GM19025 (cell line): ENCODE measurements around the gene PDE4C.
A peak's percentile ranks its signal among the peaks of the same experiment; 100 is the strongest.

Experiments
- ATAC-seq: cut with Tn5 transposase; IDR thresholded peaks from one replicate; pipeline ENCODE4 v1.9.1; 2021; ENCODE audit warnings: mild to moderate bottlenecking, low read depth, moderate library complexity; ENCODE audit not compliant: unreplicated experiment

The PDE4C gene

GRCh38 chr19:18202778-18203407 is 23.3 kb downstream of the PDE4C start:
- no peak for ATAC-seq

GRCh38 chr19:18202397-18202777 is 23.9 kb downstream of the PDE4C start:
- ATAC-seq: no peak

GRCh38 chr19:18198374-18198773 is 27.9 kb downstream of the PDE4C start:
- no peak for ATAC-seq

- no peak for ATAC-seq
These were observed 28.3 kb downstream of the PDE4C start for GRCh38 chr19:18197941-18198340.

- no peak for ATAC-seq
These were observed 28.9 kb downstream of the PDE4C start for GRCh38 chr19:18197306-18197705.

GRCh38 chr19:18196511-18196845 is 29.8 kb downstream of the PDE4C start:
- ATAC-seq: no peak

- no peak for ATAC-seq
These were observed 31.5 kb downstream of the PDE4C start for GRCh38 chr19:18194554-18195238.

- ATAC-seq: no peak
These were observed 32.1 kb downstream of the PDE4C start for GRCh38 chr19:18194181-18194530.

- ATAC-seq: no peak
These were observed 32.7 kb downstream of the PDE4C start for GRCh38 chr19:18193388-18194180.

GRCh38 chr19:18192673-18193387 is 33.4 kb downstream of the PDE4C start, which contains the start of gene MPV17L2:
TSS of gene MPV17L2 (plus strand) at chr19:18193218. CDS start at chr19:18193282, 64 bp downstream.
- peak; percentile 87 for ATAC-seq

GRCh38 chr19:18191640-18192062 is 34.6 kb downstream of the PDE4C start:
- ATAC-seq: no peak

GRCh38 chr19:18190278-18190677 is 36.0 kb downstream of the PDE4C start:
- no peak for ATAC-seq

- ATAC-seq: no peak
These were observed 40.7 kb downstream of the PDE4C start for GRCh38 chr19:18185538-18185937.

GRCh38 chr19:18183529-18183928 is 42.7 kb downstream of the PDE4C start:
- ATAC-seq: no peak

GRCh38 chr19:18179957-18180356 is 46.3 kb downstream of the PDE4C start:
- no peak for ATAC-seq

GRCh38 chr19:18176367-18177310 is 49.6 kb downstream of the PDE4C start:
- no peak for ATAC-seq

- ATAC-seq: no peak
These were observed 51.3 kb downstream of the PDE4C start for GRCh38 chr19:18174983-18175382.
